Measurements from ENCODE around the gene KDM6A.

GRCh38 chrX:44843318-44843702 is 29.7 kb upstream of the KDM6A start:
- no peak for TF ChIP-seq CTCF (IDR thresholded peaks at IDR 0.05)
- no peak for TF ChIP-seq POLR2A (IDR thresholded peaks at IDR 0.05)

Data from right lobe of liver (tissue), 4 donors.